K562 (cell line): ENCODE data around the gene CSDE1. TPM values are rescaled to one million over a fixed set of nuclear protein-coding genes. Genes with fewer than 3 reads are reported as not detected.

Source experiments
- CBX3 ChIP-seq, 2 experiments: IDR thresholded peaks; 1 replicate in 1 of 2; 2 replicates in 1 of 2; pipeline ENCODE4 v1.6.1; 2012; ENCODE audit warnings: inconsistent platforms in 2 of 2, low read length in 2 of 2, borderline replicate concordance in 1 of 2, control low read depth in 1 of 2
- NR2C2 ChIP-seq, 2 experiments: fragments of 200-800 bp in 1 of 2; sonication (Bioruptor generic) in 1 of 2; sonication (generic) in 1 of 2; formaldehyde crosslinking in 1 of 2; IDR thresholded peaks; 2 replicates each; pipeline versions ENCODE4 v1.6.1 to v1.8.0; 2016 to 2022; ENCODE audit warnings: mild to moderate bottlenecking in 1 of 2, missing compliant biosample characterization in 1 of 2, missing genetic modification characterization in 1 of 2, missing genetic modification reagents in 1 of 2
- TSC22D4 ChIP-seq: fragments of 450-650 bp; IDR thresholded peaks from 2 replicates; pipeline ENCODE4 v1.6.1; 2016; ENCODE audit warnings: missing genetic modification characterization, missing biosample characterization, control low read depth
- ZFP1 ChIP-seq: fragments of 450-650 bp; formaldehyde crosslinking; IDR thresholded peaks from 2 replicates; pipeline ENCODE4 v1.4.0; 2020; ENCODE audit warnings: mild to moderate bottlenecking, mixed read lengths
- ZNF133 ChIP-seq: fragments of 250-450 bp; sonication (Bioruptor Pico); IDR thresholded peaks from 2 replicates; pipeline ENCODE4 v1.4.0; 2020; ENCODE audit warnings: mild to moderate bottlenecking
- ZNF384 ChIP-seq: IDR thresholded peaks from 2 replicates; pipeline ENCODE4 v1.6.1; 2012; ENCODE audit warnings: low read depth, low read length, improper control_type of control experiment
- polyA plus RNA-seq, 8 experiments: library from polyadenylated mRNA; depleted of rRNA in 4 of 8; stranded (reverse) in 5 of 8; unstranded in 3 of 8; fragments of >200 nt; fragmentation: Nextera tagmentation in 2 of 8; fragmentation: Illumina TruSeq in 1 of 8; extraction: Ambion mirVana in 2 of 8; extraction: Trizol in 1 of 8; gene quantifications; 2 replicates each; pipeline versions ENCODE4 v1.2.1 to v1.2.3, GENCODE V29; 2011 to 2014; ENCODE audit warnings: inconsistent platforms in 1 of 8, missing spikeins in 1 of 8
- total RNA-seq, 7 experiments: library from RNA; depleted of rRNA in 6 of 7; stranded (reverse); fragments of >200 nt in 6 of 7; fragmentation: Illumina TruSeq in 2 of 7; extraction: Trizol in 2 of 7; gene quantifications; 2 replicates each; pipeline versions ENCODE4 v1.2.1 to v1.2.3, GENCODE V29; 2011 to 2021; ENCODE audit warnings: low replicate concordance in 1 of 7
- TF ChIP-seq, protein P1 (sequence below), 2 experiments: fragments of 450-650 bp; IDR thresholded peaks; 2 replicates each; pipeline ENCODE4 v1.6.1; 2016
- TF ChIP-seq, protein P2 (sequence below), 2 experiments: fragments of 450-650 bp in 1 of 2; sonication (generic) in 1 of 2; formaldehyde crosslinking in 1 of 2; IDR thresholded peaks; 2 replicates each; pipeline versions ENCODE4 v1.7.1 to v1.9.0; 2016 to 2022; ENCODE audit warnings: inconsistent platforms in 1 of 2, mild to moderate bottlenecking in 1 of 2, missing genetic modification reagents in 1 of 2
- TF ChIP-seq, protein P3 (sequence below): fragments of 450-650 bp; IDR thresholded peaks from 2 replicates; pipeline ENCODE4 v1.7.1; 2018; ENCODE audit warnings: mild to moderate bottlenecking, low read depth; ENCODE audit not compliant: partially characterized antibody

The CSDE1 gene
- total and polyA plus RNA-seq, 9 of the 15 experiments (the other 6 are each of a cell fraction or from before 2014, with no cell fraction given), result 174 to 538 (median 403) TPM

DNA sequence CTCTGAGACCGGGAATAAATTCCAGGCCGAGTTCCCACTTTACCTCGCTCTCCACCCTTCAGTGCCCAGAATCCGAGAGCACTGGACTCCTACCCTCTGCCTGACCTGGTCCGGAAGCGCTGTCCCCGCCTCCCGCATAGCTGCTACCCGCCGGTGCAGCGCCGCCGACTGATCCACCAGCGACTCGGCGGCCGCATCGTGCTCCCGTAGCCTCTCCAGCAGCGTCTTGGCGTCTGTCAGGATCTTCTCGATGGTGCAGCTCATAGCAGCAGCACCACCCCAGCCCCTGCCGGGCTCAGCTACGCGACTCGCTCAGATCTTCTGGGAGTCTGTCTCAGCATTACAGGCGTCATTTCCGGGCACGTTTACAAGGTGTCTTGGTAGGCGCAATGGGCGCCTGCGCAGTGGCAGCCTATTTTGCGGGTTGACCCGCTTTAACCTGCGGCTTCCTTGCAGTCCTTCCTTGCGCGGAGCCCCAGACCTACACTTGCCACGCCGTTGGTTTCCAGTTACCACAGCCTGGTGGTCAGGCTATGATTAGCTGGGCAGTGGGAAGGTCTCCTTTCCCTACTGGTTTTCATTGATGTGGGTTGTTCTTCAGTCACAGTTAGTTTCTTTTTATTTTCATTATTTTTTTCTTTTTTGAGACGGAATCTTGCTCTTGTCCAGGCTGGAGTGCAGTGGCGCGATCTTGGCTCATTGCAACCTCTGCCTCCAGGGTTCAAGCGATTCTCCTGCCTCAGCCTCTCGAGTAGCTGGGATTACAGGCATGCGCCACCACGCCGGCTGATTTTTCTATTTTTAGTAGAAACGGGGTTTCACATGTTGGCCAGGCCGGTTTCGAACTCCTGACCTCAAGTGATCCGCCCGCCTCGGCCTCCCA lies 22.8 kb upstream of the CSDE1 start, which contains the start of gene SIKE1 (continued):
- TF ChIP-seq, protein P1, sequence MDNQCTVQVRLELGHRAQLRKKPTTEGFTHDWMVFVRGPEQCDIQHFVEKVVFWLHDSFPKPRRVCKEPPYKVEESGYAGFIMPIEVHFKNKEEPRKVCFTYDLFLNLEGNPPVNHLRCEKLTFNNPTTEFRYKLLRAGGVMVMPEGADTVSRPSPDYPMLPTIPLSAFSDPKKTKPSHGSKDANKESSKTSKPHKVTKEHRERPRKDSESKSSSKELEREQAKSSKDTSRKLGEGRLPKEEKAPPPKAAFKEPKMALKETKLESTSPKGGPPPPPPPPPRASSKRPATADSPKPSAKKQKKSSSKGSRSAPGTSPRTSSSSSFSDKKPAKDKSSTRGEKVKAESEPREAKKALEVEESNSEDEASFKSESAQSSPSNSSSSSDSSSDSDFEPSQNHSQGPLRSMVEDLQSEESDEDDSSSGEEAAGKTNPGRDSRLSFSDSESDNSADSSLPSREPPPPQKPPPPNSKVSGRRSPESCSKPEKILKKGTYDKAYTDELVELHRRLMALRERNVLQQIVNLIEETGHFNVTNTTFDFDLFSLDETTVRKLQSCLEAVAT (IDR thresholded peaks at IDR 0.05), result peak; percentile 17 to 89; a peak in 2 of 4 replicates
- TF ChIP-seq, protein P2, sequence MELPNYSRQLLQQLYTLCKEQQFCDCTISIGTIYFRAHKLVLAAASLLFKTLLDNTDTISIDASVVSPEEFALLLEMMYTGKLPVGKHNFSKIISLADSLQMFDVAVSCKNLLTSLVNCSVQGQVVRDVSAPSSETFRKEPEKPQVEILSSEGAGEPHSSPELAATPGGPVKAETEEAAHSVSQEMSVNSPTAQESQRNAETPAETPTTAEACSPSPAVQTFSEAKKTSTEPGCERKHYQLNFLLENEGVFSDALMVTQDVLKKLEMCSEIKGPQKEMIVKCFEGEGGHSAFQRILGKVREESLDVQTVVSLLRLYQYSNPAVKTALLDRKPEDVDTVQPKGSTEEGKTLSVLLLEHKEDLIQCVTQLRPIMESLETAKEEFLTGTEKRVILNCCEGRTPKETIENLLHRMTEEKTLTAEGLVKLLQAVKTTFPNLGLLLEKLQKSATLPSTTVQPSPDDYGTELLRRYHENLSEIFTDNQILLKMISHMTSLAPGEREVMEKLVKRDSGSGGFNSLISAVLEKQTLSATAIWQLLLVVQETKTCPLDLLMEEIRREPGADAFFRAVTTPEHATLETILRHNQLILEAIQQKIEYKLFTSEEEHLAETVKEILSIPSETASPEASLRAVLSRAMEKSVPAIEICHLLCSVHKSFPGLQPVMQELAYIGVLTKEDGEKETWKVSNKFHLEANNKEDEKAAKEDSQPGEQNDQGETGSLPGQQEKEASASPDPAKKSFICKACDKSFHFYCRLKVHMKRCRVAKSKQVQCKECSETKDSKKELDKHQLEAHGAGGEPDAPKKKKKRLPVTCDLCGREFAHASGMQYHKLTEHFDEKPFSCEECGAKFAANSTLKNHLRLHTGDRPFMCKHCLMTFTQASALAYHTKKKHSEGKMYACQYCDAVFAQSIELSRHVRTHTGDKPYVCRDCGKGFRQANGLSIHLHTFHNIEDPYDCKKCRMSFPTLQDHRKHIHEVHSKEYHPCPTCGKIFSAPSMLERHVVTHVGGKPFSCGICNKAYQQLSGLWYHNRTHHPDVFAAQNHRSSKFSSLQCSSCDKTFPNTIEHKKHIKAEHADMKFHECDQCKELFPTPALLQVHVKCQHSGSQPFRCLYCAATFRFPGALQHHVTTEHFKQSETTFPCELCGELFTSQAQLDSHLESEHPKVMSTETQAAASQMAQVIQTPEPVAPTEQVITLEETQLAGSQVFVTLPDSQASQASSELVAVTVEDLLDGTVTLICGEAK (IDR thresholded peaks at IDR 0.05), result peak; percentile 92
- TF ChIP-seq, protein P2 (CRISPR knock-in tag; IDR thresholded peaks at IDR 0.05), result no peak
- TF ChIP-seq TSC22D4, result no peak
- 0 out of 2 replicates have a peak, but pooled peaks have one; percentile 30 for TF ChIP-seq ZNF384
- TF ChIP-seq ZNF133, result no peak
- TF ChIP-seq ZFP1, result no peak
- TF ChIP-seq, protein P3, sequence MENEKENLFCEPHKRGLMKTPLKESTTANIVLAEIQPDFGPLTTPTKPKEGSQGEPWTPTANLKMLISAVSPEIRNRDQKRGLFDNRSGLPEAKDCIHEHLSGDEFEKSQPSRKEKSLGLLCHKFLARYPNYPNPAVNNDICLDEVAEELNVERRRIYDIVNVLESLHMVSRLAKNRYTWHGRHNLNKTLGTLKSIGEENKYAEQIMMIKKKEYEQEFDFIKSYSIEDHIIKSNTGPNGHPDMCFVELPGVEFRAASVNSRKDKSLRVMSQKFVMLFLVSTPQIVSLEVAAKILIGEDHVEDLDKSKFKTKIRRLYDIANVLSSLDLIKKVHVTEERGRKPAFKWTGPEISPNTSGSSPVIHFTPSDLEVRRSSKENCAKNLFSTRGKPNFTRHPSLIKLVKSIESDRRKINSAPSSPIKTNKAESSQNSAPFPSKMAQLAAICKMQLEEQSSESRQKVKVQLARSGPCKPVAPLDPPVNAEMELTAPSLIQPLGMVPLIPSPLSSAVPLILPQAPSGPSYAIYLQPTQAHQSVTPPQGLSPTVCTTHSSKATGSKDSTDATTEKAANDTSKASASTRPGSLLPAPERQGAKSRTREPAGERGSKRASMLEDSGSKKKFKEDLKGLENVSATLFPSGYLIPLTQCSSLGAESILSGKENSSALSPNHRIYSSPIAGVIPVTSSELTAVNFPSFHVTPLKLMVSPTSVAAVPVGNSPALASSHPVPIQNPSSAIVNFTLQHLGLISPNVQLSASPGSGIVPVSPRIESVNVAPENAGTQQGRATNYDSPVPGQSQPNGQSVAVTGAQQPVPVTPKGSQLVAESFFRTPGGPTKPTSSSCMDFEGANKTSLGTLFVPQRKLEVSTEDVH, result peak; percentile 71
- TF ChIP-seq NR2C2 (CRISPR knock-in tag; IDR thresholded peaks at IDR 0.05), result no peak
- peak; percentile 87 for TF ChIP-seq NR2C2 (tag; IDR thresholded peaks at IDR 0.05)
- TF ChIP-seq CBX3 (IDR thresholded peaks at IDR 0.05; ENCODE audit: borderline replicate concordance in 1 of 2, low read length in 2 of 2), result peak in 1 of 2 experiments; percentile 73; a peak in 1 of 3 replicates
